ENCODE measurements around the gene C3.
"Not testable (repeated sequence)": the region's sequence is repeated elsewhere in the genome, so short reads cannot be mapped to it uniquely, and the experiment has no call there.

The C3 gene

DNA sequence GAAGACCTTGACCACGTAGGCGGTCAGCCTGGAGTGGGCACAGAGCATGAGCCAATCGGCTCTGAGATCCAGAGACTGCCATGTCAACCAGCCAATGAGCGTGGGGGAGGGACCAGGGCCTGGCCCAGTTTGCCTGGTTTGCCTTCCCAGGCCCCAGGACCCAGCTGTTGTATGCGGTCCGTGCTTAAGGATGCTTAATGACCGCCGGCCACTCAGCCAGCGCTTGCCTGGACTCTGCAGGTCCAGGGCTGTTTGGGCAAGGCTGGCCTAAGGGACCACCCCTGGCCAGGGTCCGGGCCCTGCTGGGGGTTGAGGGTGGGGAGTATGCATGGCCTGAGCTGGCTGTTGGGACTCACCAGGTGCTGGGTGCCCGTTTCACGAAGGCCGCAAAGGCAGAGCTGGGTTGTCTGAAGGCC lies 27.4 kb downstream of the C3 start:
- in situ Hi-C loops (cut with MboI; ENCODE audit: low sequenced_read_pairs): no loop called here

GRCh38 chr19:6692027-6692426 lies 28.4 kb downstream of the C3 start:
- in situ Hi-C loops (cut with MboI; ENCODE audit: low sequenced_read_pairs): no loop called here

GRCh38 chr19:6691342-6691741 lies 29.1 kb downstream of the C3 start:
- in situ Hi-C loops (cut with MboI; ENCODE audit: low sequenced_read_pairs): no loop called here

DNA sequence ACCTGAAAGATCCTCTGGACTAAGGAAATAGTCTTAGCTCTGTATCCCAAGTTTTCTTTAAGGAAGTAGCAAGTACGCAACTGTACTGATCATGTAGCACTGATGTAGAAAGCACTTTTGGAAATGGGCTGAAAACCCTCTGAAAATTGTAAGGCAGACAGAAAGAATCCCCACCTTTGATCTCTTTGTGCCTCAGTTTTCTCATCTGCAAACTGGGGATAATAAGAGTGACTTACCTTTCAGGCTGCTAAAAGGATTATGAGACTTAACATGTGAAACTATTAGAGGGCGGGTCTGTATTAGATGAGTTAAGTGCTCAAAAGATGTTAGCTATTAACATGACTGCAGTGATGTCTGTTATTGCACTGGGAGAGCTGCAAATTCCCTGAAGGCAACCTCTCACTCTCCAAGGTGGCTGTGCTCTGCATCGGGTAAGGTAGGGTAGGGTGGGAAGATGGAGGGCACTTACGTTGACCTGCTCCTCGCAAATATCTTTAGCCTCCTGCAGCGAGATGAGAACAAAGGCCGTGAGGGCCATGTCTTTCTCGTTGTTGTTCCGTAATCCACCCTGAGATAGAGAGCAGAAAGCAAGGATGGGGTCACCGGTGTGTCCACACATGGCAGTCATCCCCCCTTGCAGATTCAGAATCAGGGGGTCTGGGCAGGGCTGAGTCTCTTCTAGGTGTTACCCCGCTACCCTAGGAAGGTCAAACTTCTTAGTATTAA lies 30.1 kb downstream of the C3 start:
- in situ Hi-C loops (cut with MboI; ENCODE audit: low sequenced_read_pairs): no loop called here

DNA sequence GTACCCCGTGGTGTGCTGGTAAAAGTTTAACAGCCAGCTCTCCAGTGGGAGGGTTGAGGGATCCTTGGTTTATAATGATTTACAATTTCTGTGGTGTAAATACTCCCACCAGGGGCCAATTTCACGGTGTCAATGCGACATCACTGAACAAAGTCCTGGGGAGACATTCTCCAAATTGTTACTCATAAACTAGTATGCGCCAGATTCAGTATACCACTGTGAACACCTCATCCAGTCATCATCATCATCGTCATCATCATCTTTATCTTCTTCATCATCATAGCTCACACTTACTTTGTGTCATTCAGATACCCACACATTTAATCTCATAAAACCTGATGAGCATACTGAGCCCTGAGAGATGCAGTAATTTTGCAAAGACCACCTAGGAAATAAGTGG lies 33.3 kb downstream of the C3 start:
- in situ Hi-C loops (cut with MboI; ENCODE audit: low sequenced_read_pairs): no loop called here

DNA sequence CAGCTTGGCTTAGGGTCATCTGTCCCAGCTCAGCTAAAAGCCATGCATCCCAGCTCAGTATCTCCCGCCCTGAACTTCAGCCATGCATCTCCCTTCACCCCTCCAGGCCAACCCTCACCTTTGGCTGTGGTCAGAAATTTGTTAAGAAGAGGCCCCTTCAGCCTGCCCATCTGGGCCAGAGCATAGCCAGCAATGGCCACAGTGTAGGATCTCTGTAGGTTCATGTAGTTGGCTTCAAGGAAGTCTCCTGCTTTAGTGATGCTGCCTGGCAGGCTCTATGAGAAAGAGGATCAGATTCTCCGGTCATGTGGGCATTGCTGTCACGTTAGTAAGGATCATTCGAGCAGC lies 33.8 kb downstream of the C3 start:
- in situ Hi-C loops (cut with MboI; ENCODE audit: low sequenced_read_pairs): no loop called here

DNA sequence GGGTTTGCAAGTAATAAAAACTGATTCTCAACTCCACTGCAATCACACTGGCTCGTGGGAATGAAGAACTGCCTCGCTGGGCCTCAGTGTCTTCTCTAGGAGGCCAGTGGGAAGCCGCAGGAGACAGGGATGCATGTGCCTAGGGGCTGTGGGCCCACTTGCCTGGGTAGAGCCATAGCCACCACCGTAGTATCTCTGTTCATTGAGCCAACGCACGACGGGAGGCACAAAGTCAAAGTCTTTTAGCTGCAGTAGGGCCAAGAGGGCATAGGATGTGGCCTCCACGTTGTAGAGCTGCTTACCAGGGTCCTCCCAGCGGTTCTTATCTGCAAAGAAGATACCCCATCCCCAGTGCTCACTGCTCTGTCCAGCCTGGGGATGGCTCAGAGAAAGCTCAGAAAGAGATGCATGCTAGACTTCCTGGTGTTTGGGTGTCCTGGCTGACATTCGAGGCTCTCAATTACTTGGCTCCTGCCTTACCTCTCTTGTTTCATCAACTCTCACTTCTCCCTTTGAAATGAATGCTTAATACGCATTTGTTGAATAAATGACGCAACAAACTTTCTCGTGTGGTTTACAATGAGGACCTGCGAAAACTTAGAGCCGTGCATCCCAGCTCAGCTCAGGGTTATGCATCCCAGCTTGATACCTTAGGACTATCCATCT lies 34.4 kb downstream of the C3 start:
- in situ Hi-C loops (cut with MboI; ENCODE audit: low sequenced_read_pairs): no loop called here

GRCh38 chr19:6685482-6685881 lies 35.0 kb downstream of the C3 start:
- in situ Hi-C loops (cut with MboI; ENCODE audit: low sequenced_read_pairs): no loop called here

DNA sequence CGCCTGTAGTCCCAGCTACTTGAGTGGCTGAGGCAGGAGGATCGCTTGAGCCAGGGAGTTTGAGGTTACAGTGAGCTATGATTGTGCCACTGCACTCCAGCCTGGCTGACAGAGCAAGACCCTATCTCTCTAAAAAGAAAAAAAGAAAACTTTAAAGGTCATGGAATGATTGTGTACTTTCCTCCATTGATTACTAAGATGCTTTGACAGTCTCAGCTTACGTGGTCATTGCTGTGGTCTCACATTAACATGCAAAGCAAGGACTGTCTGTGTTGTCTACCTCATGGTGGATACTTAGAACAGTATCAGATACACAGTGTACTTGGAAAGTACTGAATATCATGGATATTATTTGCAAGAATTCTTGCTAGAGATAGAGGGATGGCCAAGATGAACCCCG lies 36.5 kb downstream of the C3 start:
- in situ Hi-C loops (cut with MboI; ENCODE audit: low sequenced_read_pairs): no loop called here

GRCh38 chr19:6682607-6683128 lies 37.8 kb downstream of the C3 start:
- in situ Hi-C loops (cut with MboI; ENCODE audit: low sequenced_read_pairs): no loop called here

DNA sequence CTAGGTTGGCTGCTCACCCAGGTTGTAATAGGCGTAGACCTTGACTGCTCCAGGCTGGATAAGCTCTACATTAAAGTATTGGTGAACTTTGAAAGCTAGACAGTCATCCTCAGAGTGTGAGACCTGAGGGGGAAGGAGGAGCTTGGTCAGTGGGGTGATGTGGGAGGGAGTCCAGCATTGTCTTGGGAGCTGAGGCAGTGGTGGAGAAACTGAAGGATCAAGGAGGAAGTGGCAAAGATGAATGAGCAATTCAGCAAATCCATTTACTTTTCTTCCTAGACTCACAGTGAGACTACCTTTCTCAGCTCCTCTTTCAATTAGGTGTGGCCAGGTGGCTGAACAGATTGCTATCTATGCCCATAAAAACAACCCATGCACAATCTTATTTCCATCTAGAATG lies 40.3 kb downstream of the C3 start:
- in situ Hi-C loops (cut with MboI; ENCODE audit: low sequenced_read_pairs): no loop called here

DNA sequence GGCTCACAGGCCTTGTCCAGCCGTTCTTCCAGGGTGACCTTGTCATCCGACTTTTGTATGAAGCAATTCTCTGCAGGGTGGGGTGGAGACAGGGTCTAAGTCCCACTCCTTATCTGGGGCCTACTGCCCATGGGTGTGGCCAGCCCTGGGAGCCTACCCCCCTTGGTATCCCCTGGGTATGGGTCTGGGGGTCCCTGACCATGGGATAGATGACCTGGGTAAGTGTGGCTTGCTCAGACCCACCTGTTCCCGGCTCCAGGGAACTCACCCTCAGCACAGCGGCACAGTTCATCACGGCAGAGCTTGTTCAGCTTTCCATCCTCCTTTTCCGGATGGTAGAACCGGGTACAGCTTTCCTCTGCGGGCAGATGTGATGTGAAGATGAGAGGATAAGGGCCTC lies 41.3 kb downstream of the C3 start:
- in situ Hi-C loops (cut with MboI; ENCODE audit: low sequenced_read_pairs): no loop called here

DNA sequence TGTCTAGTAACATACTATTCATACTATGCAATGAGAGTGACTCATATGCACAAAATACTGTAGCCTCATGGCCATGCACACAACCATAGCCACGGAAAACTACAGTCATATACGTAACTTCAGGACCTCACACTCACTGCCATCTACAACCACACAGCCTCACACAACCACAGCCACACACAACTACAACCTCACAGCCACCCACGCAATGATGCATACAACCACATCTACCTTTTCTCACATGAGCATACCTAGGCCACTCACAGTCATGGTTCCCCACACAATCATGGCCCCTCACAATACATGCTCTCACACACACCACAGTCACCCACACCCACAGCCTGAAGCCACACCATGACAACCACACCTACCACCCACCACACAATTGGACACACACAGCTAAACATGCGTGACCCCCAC lies 41.8 kb downstream of the C3 start:
- in situ Hi-C loops (cut with MboI; ENCODE audit: low sequenced_read_pairs): no loop called here

- in situ Hi-C loops (cut with MboI; ENCODE audit: low sequenced_read_pairs): no loop called here
These were observed 42.4 kb downstream of the C3 start for GRCh38 chr19:6677883-6678689.

- in situ Hi-C loops (cut with MboI; ENCODE audit: low sequenced_read_pairs): no loop called here
These were observed 43.0 kb downstream of the C3 start for GRCh38 chr19:6677495-6677882.

- in situ Hi-C loops (cut with MboI; ENCODE audit: low sequenced_read_pairs): no loop called here
These were observed 44.2 kb downstream of the C3 start for GRCh38 chr19:6676288-6676687.

DNA sequence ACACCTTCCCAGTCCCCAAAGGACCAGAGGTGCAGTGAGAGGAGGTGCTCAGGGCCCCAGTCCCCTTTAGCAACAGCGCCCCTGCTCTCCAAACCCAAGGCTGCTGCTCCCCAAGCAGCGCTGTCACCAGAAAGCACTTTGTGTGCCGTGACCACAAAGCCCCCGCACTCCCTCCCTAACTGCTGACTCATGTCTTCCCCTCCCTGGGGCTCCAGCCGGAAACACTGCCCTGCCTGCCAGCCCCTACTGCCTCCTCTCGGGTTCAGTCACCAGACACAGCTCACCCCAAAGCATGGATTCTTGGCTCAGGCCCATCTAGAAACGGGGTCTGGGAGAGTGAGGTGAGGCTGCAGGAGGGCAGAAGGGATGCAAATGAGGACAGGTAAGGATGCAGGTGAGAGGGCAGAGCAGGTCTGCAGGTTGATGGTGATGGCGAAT lies 45.6 kb downstream of the C3 start:
- in situ Hi-C loops (cut with MboI; ENCODE audit: low sequenced_read_pairs): no loop called here

- in situ Hi-C loops (cut with MboI; ENCODE audit: low sequenced_read_pairs): not testable (repeated sequence)
These were observed 46.0 kb downstream of the C3 start for GRCh38 chr19:6674408-6674807.

GRCh38 chr19:6672693-6673290 lies 47.7 kb downstream of the C3 start:
- in situ Hi-C loops (cut with MboI; ENCODE audit: low sequenced_read_pairs): no loop called here

DNA sequence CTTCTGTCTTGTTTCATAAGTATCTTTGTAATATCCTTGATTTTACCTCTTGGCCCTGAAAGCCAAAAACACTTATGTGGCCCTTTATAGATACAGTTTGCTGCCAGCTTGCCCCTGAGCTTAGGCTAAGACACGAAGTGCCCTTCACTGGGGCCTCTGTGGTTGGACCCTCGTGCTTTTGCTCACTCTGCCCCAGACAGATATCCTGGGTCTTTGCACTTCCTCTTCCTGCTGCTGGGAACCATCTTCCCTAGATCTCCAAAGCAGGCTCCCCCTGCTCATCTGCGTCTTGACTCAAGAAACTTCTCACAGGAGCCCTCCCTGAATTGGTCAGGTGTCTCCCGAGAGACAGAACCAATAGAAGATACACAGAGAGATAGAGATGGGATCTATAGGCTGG lies 48.5 kb downstream of the C3 start:
- in situ Hi-C loops (cut with MboI; ENCODE audit: low sequenced_read_pairs): no loop called here

- in situ Hi-C loops (cut with MboI; ENCODE audit: low sequenced_read_pairs): no loop called here
These were observed 51.8 kb downstream of the C3 start for GRCh38 chr19:6668691-6669090.
